Measurements from ENCODE around the gene UBC.
"Not testable (repeated sequence)": the region's sequence is repeated elsewhere in the genome, so short reads cannot be mapped to it uniquely, and the experiment has no call there.

UBC gene

GRCh38 chr12:124915239-124916236 is 1.1 kb upstream of the UBC start:
- DNase-seq (ENCODE audit: low spot score), result no peak

GRCh38 chr12:124913474-124914391 is 717 bp downstream of the UBC start:
- peak; percentile 95 for DNase-seq (ENCODE audit: low spot score)

- DNase-seq (ENCODE audit: low spot score), result not testable (repeated sequence)
Observed at GRCh38 chr12:124912529-124913287, 1.7 kb downstream of the UBC start.

- not testable (repeated sequence) for DNase-seq (ENCODE audit: low spot score)
Observed at GRCh38 chr12:124911521-124911920, 2.9 kb downstream of the UBC start.

GRCh38 chr12:124910561-124911478 is 3.6 kb downstream of the UBC start:
- no peak for DNase-seq (ENCODE audit: low spot score)

GRCh38 chr12:124909831-124910560 is 4.5 kb downstream of the UBC start:
- DNase-seq (ENCODE audit: low spot score), result no peak

GRCh38 chr12:124906606-124907261 is 7.7 kb downstream of the UBC start:
- peak; percentile 96 for DNase-seq (ENCODE audit: low spot score)

GRCh38 chr12:124904306-124905098 is 9.9 kb downstream of the UBC start:
- no peak for DNase-seq (ENCODE audit: low spot score)

- no peak for DNase-seq (ENCODE audit: low spot score)
Observed at GRCh38 chr12:124902916-124903315, 11.5 kb downstream of the UBC start.

- DNase-seq (ENCODE audit: low spot score), result no peak
Observed at GRCh38 chr12:124901003-124901402, 13.4 kb downstream of the UBC start.

GRCh38 chr12:124900345-124900795 is 14.1 kb downstream of the UBC start:
- DNase-seq (ENCODE audit: low spot score), result not testable (repeated sequence)

- DNase-seq (ENCODE audit: low spot score), result no peak
Observed at GRCh38 chr12:124898923-124899294, 15.5 kb downstream of the UBC start.

GRCh38 chr12:124898200-124898922 is 16.1 kb downstream of the UBC start:
- DNase-seq (ENCODE audit: low spot score), result peak; percentile 85

GRCh38 chr12:124896461-124896860 is 18.0 kb downstream of the UBC start:
- DNase-seq (ENCODE audit: low spot score), result no peak

- peak; percentile 53 for DNase-seq (ENCODE audit: low spot score)
Observed at GRCh38 chr12:124893792-124894516, 20.5 kb downstream of the UBC start.

GRCh38 chr12:124888260-124888659 is 26.2 kb downstream of the UBC start:
- no peak for DNase-seq (ENCODE audit: low spot score)

- not testable (repeated sequence) for DNase-seq (ENCODE audit: low spot score)
Observed at GRCh38 chr12:124887766-124888165, 26.7 kb downstream of the UBC start.

Measured in activated CD4-positive, alpha-beta T cell treated with anti-CD3 and anti-CD28 coated beads, Interleukin-2, Interleukin-4, amounts not matched to agents 100 ng/mL and 50 ng/mL, durations not matched to agents 16 hours and 8 hours (primary cell).